Neuronal stem cell (in vitro differentiated cells): ENCODE results near the gene FAM135A.

ENCODE experiments used
- DNase-seq: peaks from one replicate; pipeline ENCODE4 v3.0.0-alpha.2; 2013; ENCODE audit warnings: low spot score
- H2AFZ ChIP-seq: one replicate; pipeline ENCODE4 v1.6.1; 2013; ENCODE audit warnings: mild to moderate bottlenecking, low read length, inconsistent platforms
- H2AK5ac ChIP-seq: 2 replicates; pipeline ENCODE4 v1.6.1; 2013; ENCODE audit warnings: low read depth, mild to moderate bottlenecking, inconsistent platforms, low read length, moderate library complexity, mixed read lengths
- H2BK120ac ChIP-seq: 2 replicates; pipeline ENCODE4 v1.6.1; 2013; ENCODE audit warnings: low read depth, mild to moderate bottlenecking, inconsistent platforms, low read length, moderate library complexity, mixed read lengths
- H2BK12ac ChIP-seq: one replicate; pipeline ENCODE4 v1.6.1; 2013; ENCODE audit warnings: low read length, inconsistent platforms
- H2BK15ac ChIP-seq: 2 replicates; pipeline ENCODE4 v1.6.1; 2013; ENCODE audit warnings: mild to moderate bottlenecking, low read length, inconsistent platforms, mixed read lengths
- H2BK5ac ChIP-seq: one replicate; pipeline ENCODE4 v1.6.1; 2013; ENCODE audit warnings: inconsistent platforms, mild to moderate bottlenecking, low read length, moderate library complexity
- H3K14ac ChIP-seq: one replicate; pipeline ENCODE4 v1.6.1; 2013; ENCODE audit warnings: low read length, inconsistent platforms
- H3K18ac ChIP-seq: 2 replicates; pipeline ENCODE4 v1.6.1; 2013; ENCODE audit warnings: low read length, inconsistent platforms
- H3K23ac ChIP-seq: 2 replicates; pipeline ENCODE4 v1.6.1; 2013; ENCODE audit warnings: low read depth, mild to moderate bottlenecking, mixed read lengths, low read length, inconsistent platforms; ENCODE audit not compliant: poor library complexity
- H3K27ac ChIP-seq: replicated peaks from 3 replicates; pipeline ENCODE4 v1.5.1; 2013; ENCODE audit warnings: low read length, inconsistent platforms
- H3K27me3 ChIP-seq, 3 experiments: 2 replicates each; pipeline ENCODE4 v1.6.1; 2013; ENCODE audit warnings: low read length in 3 of 3, mild to moderate bottlenecking in 2 of 3, inconsistent platforms in 1 of 3, low read depth in 1 of 3, mixed read lengths in 1 of 3, moderate library complexity in 1 of 3; ENCODE audit not compliant: control insufficient read depth in 3 of 3, insufficient read depth in 3 of 3
- H3K36me3 ChIP-seq, 2 donors: replicated peaks in 1 of 2; 2 replicates each; pipeline ENCODE4 v1.6.1; 2013; ENCODE audit warnings: low read length in 2 of 2; ENCODE audit not compliant: control insufficient read depth in 2 of 2, insufficient read depth in 2 of 2
- H3K4ac ChIP-seq: 2 replicates; pipeline ENCODE4 v1.6.1; 2013; ENCODE audit warnings: inconsistent platforms, mild to moderate bottlenecking, low read length, moderate library complexity
- H3K4me1 ChIP-seq, 2 donors: 1 replicate in 1 of 2; 2 replicates in 1 of 2; pipeline ENCODE4 v1.6.1; 2013; ENCODE audit warnings: low read length in 2 of 2, low read depth in 1 of 2; ENCODE audit not compliant: control insufficient read depth in 2 of 2, insufficient read depth in 1 of 2
- H3K4me2 ChIP-seq: one replicate; pipeline ENCODE4 v1.6.1; 2013; ENCODE audit warnings: mild to moderate bottlenecking, low read length, inconsistent platforms; ENCODE audit not compliant: insufficient read depth, poor library complexity, severe bottlenecking
- H3K4me3 ChIP-seq, 2 donors: 2 replicates each; pipeline ENCODE4 v1.5.1; 2013; ENCODE audit warnings: low read length in 2 of 2, mild to moderate bottlenecking in 2 of 2, inconsistent platforms in 1 of 2, moderate library complexity in 1 of 2
- H3K79me1 ChIP-seq: one replicate; pipeline ENCODE4 v1.6.1; 2013; ENCODE audit warnings: low read depth, mild to moderate bottlenecking, inconsistent platforms, low read length, moderate library complexity
- H3K9ac ChIP-seq: one replicate; pipeline ENCODE4 v1.6.1; 2013; ENCODE audit warnings: mild to moderate bottlenecking, low read depth, low read length, inconsistent platforms; ENCODE audit not compliant: poor library complexity
- H3K9me3 ChIP-seq, 2 donors: replicated peaks in 1 of 2; 2 replicates each; pipeline versions ENCODE3 to v1.6.1; 2013; ENCODE audit warnings: low read length in 2 of 2, mild to moderate bottlenecking in 2 of 2, inconsistent platforms in 1 of 2, low read depth in 1 of 2, mixed read lengths in 1 of 2, moderate library complexity in 1 of 2; ENCODE audit not compliant: control insufficient read depth in 2 of 2, insufficient read depth in 1 of 2
- H4K8ac ChIP-seq: one replicate; pipeline ENCODE4 v1.6.1; 2013; ENCODE audit warnings: low read depth, mild to moderate bottlenecking, inconsistent platforms, low read length, moderate library complexity
- H4K91ac ChIP-seq: one replicate; pipeline ENCODE4 v1.6.1; 2013; ENCODE audit warnings: low read length, low read depth, mild to moderate bottlenecking, inconsistent platforms; ENCODE audit not compliant: poor library complexity
- WGBS, 2 donors: extraction: QIAGEN DNeasy Blood & Tissue Kit; methylation state at CpG; one replicate each; pipeline ENCODE4 v1.1.7; 2013; ENCODE audit warnings: missing lambda C conversion rate in 2 of 2, mixed read lengths in 1 of 2; ENCODE audit not compliant: insufficient read length in 2 of 2, insufficient replicate concordance in 1 of 2; ENCODE audit errors: extremely low coverage in 2 of 2; 5-methylcytosine and 5-hydroxymethylcytosine counted together

Gene FAM135A

GRCh38 chr6:70586114-70586513 lies 172.8 kb downstream of the FAM135A start:
- no peak overlapping the region for H2BK12ac ChIP-seq
- H3K23ac ChIP-seq, result no peak overlapping the region
- H2BK5ac ChIP-seq, result no peak overlapping the region
- H3K4ac ChIP-seq, result no peak overlapping the region
- no peaks in the 10 kb centered on the region for H3K27me3 ChIP-seq
- no peak overlapping the region for H4K91ac ChIP-seq
- no CpG with 5 or more reads among the region's 1 CpG for WGBS, 2 donors
- H3K9ac ChIP-seq, result no peak overlapping the region
- H3K79me1 ChIP-seq, result no peaks in the 10 kb centered on the region
- H3K14ac ChIP-seq, result no peak overlapping the region
- H4K8ac ChIP-seq, result no peak overlapping the region
- no peak overlapping the region for H3K18ac ChIP-seq
- no peaks in the 10 kb centered on the region for H3K4me1 ChIP-seq
- no peak overlapping the region for H2AFZ ChIP-seq
- no peak overlapping the region for H2BK120ac ChIP-seq
- H3K4me3 ChIP-seq, result no peak overlapping the region
- H2BK15ac ChIP-seq, result no peak overlapping the region
- H3K4me2 ChIP-seq, result no peak overlapping the region
- DNase-seq, result no peak
- no peaks in the 10 kb centered on the region for H3K9me3 ChIP-seq
- H2AK5ac ChIP-seq, result no peak overlapping the region
- peaks cover 8 to 85% of the 10 kb centered on the region in 2 donors for H3K36me3 ChIP-seq
- H3K27ac ChIP-seq, result no peak overlapping the region

- no peak overlapping the region for H3K27ac ChIP-seq
- H4K8ac ChIP-seq, result no peak overlapping the region
- H2BK12ac ChIP-seq, result no peak overlapping the region
- no peak overlapping the region for H2AK5ac ChIP-seq
- H3K9me3 ChIP-seq, result peaks cover 0 to 4% of the 10 kb centered on the region in 2 donors
- H3K79me1 ChIP-seq, result no peaks in the 10 kb centered on the region
- DNase-seq, result no peak
- H3K4me1 ChIP-seq, result peaks cover 0 to 4% of the 10 kb centered on the region in 2 donors
- H3K4me2 ChIP-seq, result no peak overlapping the region
- H3K14ac ChIP-seq, result no peak overlapping the region
- H2AFZ ChIP-seq, result no peak overlapping the region
- no peak overlapping the region for H2BK15ac ChIP-seq
- H3K27me3 ChIP-seq, result no peaks in the 10 kb centered on the region
- no peak overlapping the region for H3K4ac ChIP-seq
- no peak overlapping the region for H3K23ac ChIP-seq
- no peak overlapping the region for H3K4me3 ChIP-seq
- no peak overlapping the region for H2BK5ac ChIP-seq
- H4K91ac ChIP-seq, result no peak overlapping the region
- no peak overlapping the region for H3K9ac ChIP-seq
- H2BK120ac ChIP-seq, result no peak overlapping the region
- no peak overlapping the region for H3K18ac ChIP-seq
- H3K36me3 ChIP-seq, result peaks cover 5 to 47% of the 10 kb centered on the region in 2 donors
Observed at GRCh38 chr6:70590400-70590799, 177.1 kb downstream of the FAM135A start.

GRCh38 chr6:70592391-70593117 lies 179.2 kb downstream of the FAM135A start:
- Histone ChIP-seq H2AK5ac (no peak overlapping the region), H4K91ac (no peak overlapping the region), H3K14ac (no peak overlapping the region), H2BK12ac (no peak overlapping the region), H2BK15ac (no peak overlapping the region), H3K27ac (peak overlapping the region; percentile 42), H3K79me1 (no peaks in the 10 kb centered on the region), H3K9ac (no peak overlapping the region), H3K36me3 (peaks cover 3 to 32% of the 10 kb centered on the region in 2 donors), H2BK5ac (no peak overlapping the region), H3K27me3 (no peaks in the 10 kb centered on the region), H2AFZ (no peak overlapping the region), H3K4ac (no peak overlapping the region), H3K23ac (no peak overlapping the region), H3K18ac (peak overlapping the region; percentile 44), H4K8ac (no peak overlapping the region), H3K4me3 (no peak overlapping the region), H3K4me1 (peaks cover 0 to 4% of the 10 kb centered on the region in 2 donors), H2BK120ac (no peak overlapping the region), H3K4me2 (no peak overlapping the region), H3K9me3 (peaks cover 0 to 4% of the 10 kb centered on the region in 2 donors)
- WGBS, 2 donors, result no CpG with 5 or more reads among the region's 5 CpGs
- peak; percentile 4 for DNase-seq

GRCh38 chr6:70593118-70593486 lies 179.8 kb downstream of the FAM135A start:
- WGBS, 2 donors, result no CpG with 5 or more reads among the region's 3 CpGs
- no peak overlapping the region for H3K4me2 ChIP-seq
- H3K9me3 ChIP-seq, result peaks cover 0 to 4% of the 10 kb centered on the region in 2 donors
- peaks cover 0 to 4% of the 10 kb centered on the region in 2 donors for H3K4me1 ChIP-seq
- H2AK5ac ChIP-seq, result no peak overlapping the region
- H3K14ac ChIP-seq, result no peak overlapping the region
- H3K18ac ChIP-seq, result peak overlapping the region; percentile 44
- no peak overlapping the region for H2BK5ac ChIP-seq
- no peak overlapping the region for H4K91ac ChIP-seq
- peak overlapping the region; percentile 42 for H3K27ac ChIP-seq
- H3K4ac ChIP-seq, result no peak overlapping the region
- no peak overlapping the region for H3K23ac ChIP-seq
- H2AFZ ChIP-seq, result no peak overlapping the region
- no peaks in the 10 kb centered on the region for H3K27me3 ChIP-seq
- no peak overlapping the region for H2BK15ac ChIP-seq
- no peaks in the 10 kb centered on the region for H3K79me1 ChIP-seq
- H3K9ac ChIP-seq, result no peak overlapping the region
- no peak overlapping the region for H2BK120ac ChIP-seq
- H3K36me3 ChIP-seq, result peaks cover 3 to 26% of the 10 kb centered on the region in 2 donors
- no peak overlapping the region for H2BK12ac ChIP-seq
- no peak overlapping the region for H3K4me3 ChIP-seq
- peak overlapping the region; percentile 68 for H4K8ac ChIP-seq
- no peak for DNase-seq
